Measurements from ENCODE around the gene C3. TPM values are rescaled to one million over a fixed set of nuclear protein-coding genes. Genes with fewer than 3 reads are reported as not detected.
A peak's percentile ranks its signal among the peaks of the same experiment; 100 is the strongest.
"Not testable (repeated sequence)": the region's sequence is repeated elsewhere in the genome, so short reads cannot be mapped to it uniquely, and the experiment has no call there.

C3 gene
- total and polyA plus RNA-seq, 8 donors: 14.2 to 881 (median 65.4) TPM

GRCh38 chr19:6767357-6768235 lies 47.1 kb upstream of the C3 start, which contains the start of gene SH2D3A:
Gene SH2D3A (minus strand): TSS chr19:6767435. CDS start chr19:6763748, 3,687 bp downstream.
- TF ChIP-seq CTCF (IDR thresholded peaks at IDR 0.05): no peak
- DNase-seq: peak in 3 of 4 donors; percentile 86 to 96 (median 92)
- ATAC-seq: peak; percentile 90
- peak within 1 kb of the TSS; percentile 33 to 51 for H3K4me3 ChIP-seq
- no peaks in the 10 kb centered on the region for H3K36me3 ChIP-seq
- H3K27ac ChIP-seq: peak within 1 kb of the TSS; percentile 41 to 86
- H3K9me3 ChIP-seq: no peaks in the 10 kb centered on the region
- H3K4me1 ChIP-seq: peaks cover 10 to 51% of the 10 kb centered on the region in 2 donors
- H3K27me3 ChIP-seq: peaks cover 0 to 29% of the 10 kb centered on the region in 2 donors
- intact Hi-C loops (cut with DNase I): no loop called here

DNA sequence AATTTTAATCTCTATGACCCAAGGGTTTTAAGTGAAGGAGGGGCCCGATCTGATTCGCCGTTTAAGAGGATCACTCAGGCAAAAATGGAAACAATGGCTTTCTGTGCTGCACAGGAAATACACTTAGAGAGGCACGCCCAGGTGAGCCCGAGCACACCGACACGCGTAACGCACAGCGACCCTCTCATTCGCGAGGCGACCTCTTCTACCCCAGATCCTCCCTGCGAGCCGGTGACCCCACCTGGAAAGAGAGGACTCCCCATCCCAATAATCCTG lies 46.6 kb upstream of the C3 start:
- peak overlapping the region; percentile 33 to 51 for H3K4me3 ChIP-seq
- intact Hi-C loops (cut with DNase I): no loop called here
- peaks cover 10 to 47% of the 10 kb centered on the region in 2 donors for H3K4me1 ChIP-seq
- ATAC-seq: peak; percentile 49
- H3K9me3 ChIP-seq: no peaks in the 10 kb centered on the region
- DNase-seq: no peak
- H3K36me3 ChIP-seq: peaks cover 0 to 1% of the 10 kb centered on the region in 2 donors
- peak overlapping the region; percentile 41 to 86 for H3K27ac ChIP-seq
- TF ChIP-seq CTCF (IDR thresholded peaks at IDR 0.05): no peak
- H3K27me3 ChIP-seq: peaks cover 0 to 29% of the 10 kb centered on the region in 2 donors

DNA sequence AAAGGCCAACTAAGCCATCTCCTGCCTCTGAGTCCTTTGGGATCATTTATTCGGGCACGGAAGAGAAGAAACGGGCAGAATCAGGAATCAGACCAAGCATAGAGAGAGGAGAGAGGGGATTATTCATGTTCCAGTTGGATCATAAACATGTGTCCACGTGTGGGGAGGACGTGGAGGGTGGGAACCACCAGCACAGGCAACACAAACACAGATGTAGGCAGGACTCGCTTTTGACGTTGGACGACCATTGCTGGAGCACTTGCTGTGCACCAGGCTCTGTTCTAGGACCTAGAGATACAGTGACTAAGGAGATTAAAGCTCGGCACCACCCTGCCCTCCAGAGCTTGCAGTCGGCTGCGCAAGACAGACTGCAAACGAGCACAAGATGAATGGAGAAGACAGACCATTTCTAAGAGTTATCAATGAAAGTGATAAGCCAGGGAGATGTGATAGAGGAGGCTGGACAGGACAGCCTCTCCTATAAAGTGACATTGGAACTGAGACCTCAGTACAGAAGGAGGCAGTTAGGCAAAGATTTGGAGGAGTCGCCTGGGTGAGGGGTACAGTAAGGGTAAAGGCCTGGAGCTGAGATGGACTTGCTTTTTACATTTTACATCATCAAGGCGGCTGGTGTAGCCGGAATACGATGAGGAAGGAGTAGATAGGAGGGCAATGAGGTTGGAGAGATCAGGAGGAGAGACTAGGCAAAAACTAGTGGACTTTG lies 46.1 kb upstream of the C3 start:
- peaks cover 0 to 29% of the 10 kb centered on the region in 2 donors for H3K27me3 ChIP-seq
- peak overlapping the region; percentile 33 to 51 for H3K4me3 ChIP-seq

DNA sequence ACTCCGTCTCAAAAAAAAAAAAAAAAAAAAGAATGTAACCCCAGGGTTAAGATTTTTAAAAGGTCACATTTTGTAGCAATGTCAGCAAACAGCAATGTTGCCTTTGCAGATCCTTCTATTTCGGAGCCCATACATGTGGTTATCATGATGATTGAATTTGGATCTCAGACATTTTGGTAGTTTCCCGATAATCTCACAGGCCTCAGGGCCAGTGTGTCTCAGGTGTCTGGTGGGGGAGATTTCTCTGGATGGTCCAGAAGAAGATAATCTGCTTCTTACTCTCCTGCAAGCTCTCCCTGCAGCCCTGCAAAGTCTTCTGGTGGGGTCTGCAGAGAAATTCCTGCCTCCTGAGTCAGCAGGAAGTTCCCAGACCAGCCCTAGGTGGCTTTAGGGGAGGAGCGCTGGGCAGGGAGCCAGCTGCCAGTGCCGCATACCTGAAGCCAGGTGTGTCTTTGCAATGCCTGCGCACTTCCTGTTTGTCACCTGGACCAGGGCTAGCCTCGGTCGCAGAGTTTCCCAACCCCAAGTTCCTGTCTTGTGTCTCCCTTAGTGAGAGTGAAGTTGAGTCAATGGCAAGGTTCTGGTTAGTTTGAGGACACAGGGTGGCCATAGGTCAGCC lies 45.4 kb upstream of the C3 start:
- peaks cover 0 to 9% of the 10 kb centered on the region in 2 donors for H3K36me3 ChIP-seq
- DNase-seq (peak in 3 of 4 donors; percentile 87 to 93 (median 89)), ATAC-seq (peak; percentile 67)
- peak overlapping the region; percentile 41 to 86 for H3K27ac ChIP-seq
- peaks cover 0 to 29% of the 10 kb centered on the region in 2 donors for H3K27me3 ChIP-seq
- no peak for TF ChIP-seq CTCF (IDR thresholded peaks at IDR 0.05)
- H3K4me3 ChIP-seq: peak overlapping the region; percentile 33 to 51
- H3K9me3 ChIP-seq: no peaks in the 10 kb centered on the region
- intact Hi-C loops (cut with DNase I): no loop called here
- peaks cover 10 to 39% of the 10 kb centered on the region in 2 donors for H3K4me1 ChIP-seq

More for the DNA sequence above, 46.1 kb upstream of the C3 start:
- Histone ChIP-seq H3K27ac (peak overlapping the region; percentile 41 to 86), H3K36me3 (peaks cover 0 to 6% of the 10 kb centered on the region in 2 donors), H3K4me1 (peaks cover 10 to 42% of the 10 kb centered on the region in 2 donors), H3K9me3 (no peaks in the 10 kb centered on the region)
- ATAC-seq (no peak), DNase-seq (peak in 1 of 4 donors; percentile 30)
- intact Hi-C loops (cut with DNase I): no loop called here
- TF ChIP-seq CTCF (IDR thresholded peaks at IDR 0.05): no peak

DNA sequence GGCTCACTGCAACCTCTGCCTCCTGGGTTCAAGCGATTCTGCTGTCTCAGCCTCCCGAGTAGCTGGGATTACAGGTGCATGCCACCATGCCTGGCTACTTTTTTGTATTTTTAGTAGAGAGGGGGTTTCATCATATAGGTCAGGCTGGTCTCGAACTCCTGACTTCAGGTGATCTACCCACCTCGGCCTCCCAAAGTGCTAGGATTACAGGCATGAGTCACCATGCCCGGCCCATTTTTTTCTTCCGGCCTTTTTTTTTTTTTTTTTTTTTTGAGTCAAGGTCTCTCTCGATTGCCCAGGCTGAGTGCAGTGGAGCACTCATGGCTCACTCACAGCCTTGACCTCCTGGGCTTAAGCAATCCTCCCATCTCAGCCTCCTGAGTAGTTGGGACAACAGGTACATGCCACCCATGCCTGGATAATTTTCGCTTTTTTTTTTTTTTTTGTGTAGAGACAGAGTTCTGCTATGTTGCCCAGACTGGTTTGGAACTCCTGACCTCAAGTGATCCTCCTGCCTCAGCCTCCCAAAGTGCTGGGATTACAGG lies 41.9 kb upstream of the C3 start:
- peaks cover 0 to 22% of the 10 kb centered on the region in 2 donors for H3K27me3 ChIP-seq
- peaks cover 0 to 31% of the 10 kb centered on the region in 2 donors for H3K36me3 ChIP-seq
- ATAC-seq; intact Hi-C loops (cut with DNase I); H3K27ac ChIP-seq; H3K4me3 ChIP-seq; H3K9me3 ChIP-seq: not testable (repeated sequence)
- DNase-seq: peak in 1 of 4 donors; percentile 1
- peaks cover 10 to 18% of the 10 kb centered on the region in 2 donors for H3K4me1 ChIP-seq

Measured in left lung (tissue), 10 donors.